Measurements from ENCODE around the gene MEDAG.

DNA sequence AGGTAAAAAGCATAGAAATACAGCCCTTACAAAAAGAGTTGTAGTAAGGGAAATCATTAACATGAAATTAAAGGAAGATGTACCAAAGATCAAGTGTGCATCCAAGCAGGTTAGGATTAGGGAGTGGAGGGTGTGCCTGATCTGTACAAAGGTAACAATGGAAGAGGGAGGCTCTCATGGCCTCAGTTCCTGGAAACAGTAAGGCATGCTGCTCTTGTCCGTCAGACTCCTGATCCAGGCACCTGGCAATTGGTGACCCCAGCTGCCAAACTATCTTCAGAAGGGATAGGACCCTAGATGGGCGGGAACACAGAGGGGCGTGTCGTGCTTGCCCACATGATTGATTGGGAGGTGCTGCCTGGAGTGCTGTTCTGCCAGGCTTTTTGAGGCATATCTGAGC lies 30.9 kb downstream of the MEDAG start:
- TF ChIP-seq, protein P1, sequence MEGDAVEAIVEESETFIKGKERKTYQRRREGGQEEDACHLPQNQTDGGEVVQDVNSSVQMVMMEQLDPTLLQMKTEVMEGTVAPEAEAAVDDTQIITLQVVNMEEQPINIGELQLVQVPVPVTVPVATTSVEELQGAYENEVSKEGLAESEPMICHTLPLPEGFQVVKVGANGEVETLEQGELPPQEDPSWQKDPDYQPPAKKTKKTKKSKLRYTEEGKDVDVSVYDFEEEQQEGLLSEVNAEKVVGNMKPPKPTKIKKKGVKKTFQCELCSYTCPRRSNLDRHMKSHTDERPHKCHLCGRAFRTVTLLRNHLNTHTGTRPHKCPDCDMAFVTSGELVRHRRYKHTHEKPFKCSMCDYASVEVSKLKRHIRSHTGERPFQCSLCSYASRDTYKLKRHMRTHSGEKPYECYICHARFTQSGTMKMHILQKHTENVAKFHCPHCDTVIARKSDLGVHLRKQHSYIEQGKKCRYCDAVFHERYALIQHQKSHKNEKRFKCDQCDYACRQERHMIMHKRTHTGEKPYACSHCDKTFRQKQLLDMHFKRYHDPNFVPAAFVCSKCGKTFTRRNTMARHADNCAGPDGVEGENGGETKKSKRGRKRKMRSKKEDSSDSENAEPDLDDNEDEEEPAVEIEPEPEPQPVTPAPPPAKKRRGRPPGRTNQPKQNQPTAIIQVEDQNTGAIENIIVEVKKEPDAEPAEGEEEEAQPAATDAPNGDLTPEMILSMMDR (conservative IDR thresholded peaks at IDR 0.05; ENCODE audit: low read length) = no peak
- TF ChIP-seq EZH2phosphoT487 (IDR thresholded peaks at IDR 0.05; ENCODE audit: borderline replicate concordance) = no peak
